Measurements from ENCODE around the gene MCRIP1. TPM values are rescaled to one million over a fixed set of nuclear protein-coding genes. Genes with fewer than 3 reads are reported as not detected.
A peak's percentile ranks its signal among the peaks of the same experiment; 100 is the strongest.
"Not testable (repeated sequence)": the region's sequence is repeated elsewhere in the genome, so short reads cannot be mapped to it uniquely, and the experiment has no call there.

MCRIP1 gene
- total RNA-seq, 1 experiment from 2014 or later = 34.1 TPM

- DNase-seq (ENCODE audit: low read depth) = no peak
Measured at GRCh38 chr17:81840826-81841778, 8.0 kb upstream of the MCRIP1 start.

DNA sequence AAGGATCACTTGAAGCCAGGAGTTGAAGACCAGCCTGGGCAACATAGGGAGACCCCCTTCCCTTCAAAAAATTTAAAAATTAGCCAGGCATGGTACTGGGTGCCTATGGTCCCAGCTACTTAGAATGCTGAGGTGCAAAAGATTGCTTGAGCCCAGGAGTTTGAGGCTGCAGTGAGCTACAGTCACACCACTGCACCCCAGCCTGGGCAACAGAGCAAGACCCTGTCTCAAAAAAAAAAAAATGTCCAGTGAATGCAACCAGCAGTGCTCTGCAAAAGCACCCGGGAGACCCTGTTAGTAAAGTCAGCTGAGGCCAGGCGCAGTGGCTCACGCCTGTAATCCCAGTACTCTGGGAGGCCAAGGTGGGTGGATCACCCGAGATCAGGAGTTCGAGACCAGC, 7.0 kb upstream of the MCRIP1 start:
- not testable (repeated sequence) for DNase-seq (ENCODE audit: low read depth)

- no peak for DNase-seq (ENCODE audit: low read depth)
Measured at GRCh38 chr17:81839301-81839700, 6.2 kb upstream of the MCRIP1 start.

GRCh38 chr17:81838753-81839255, 5.7 kb upstream of the MCRIP1 start:
- DNase-seq (ENCODE audit: low read depth) = no peak

GRCh38 chr17:81837641-81838040, 4.5 kb upstream of the MCRIP1 start:
- peak; percentile 56 for DNase-seq (ENCODE audit: low read depth)

GRCh38 chr17:81834831-81835267, 1.8 kb upstream of the MCRIP1 start, which contains the start of gene PPP1R27:
Gene PPP1R27 (minus strand): TSS chr17:81835050. CDS start chr17:81834953, 97 bp downstream.
- no peak for DNase-seq (ENCODE audit: low read depth)

DNA sequence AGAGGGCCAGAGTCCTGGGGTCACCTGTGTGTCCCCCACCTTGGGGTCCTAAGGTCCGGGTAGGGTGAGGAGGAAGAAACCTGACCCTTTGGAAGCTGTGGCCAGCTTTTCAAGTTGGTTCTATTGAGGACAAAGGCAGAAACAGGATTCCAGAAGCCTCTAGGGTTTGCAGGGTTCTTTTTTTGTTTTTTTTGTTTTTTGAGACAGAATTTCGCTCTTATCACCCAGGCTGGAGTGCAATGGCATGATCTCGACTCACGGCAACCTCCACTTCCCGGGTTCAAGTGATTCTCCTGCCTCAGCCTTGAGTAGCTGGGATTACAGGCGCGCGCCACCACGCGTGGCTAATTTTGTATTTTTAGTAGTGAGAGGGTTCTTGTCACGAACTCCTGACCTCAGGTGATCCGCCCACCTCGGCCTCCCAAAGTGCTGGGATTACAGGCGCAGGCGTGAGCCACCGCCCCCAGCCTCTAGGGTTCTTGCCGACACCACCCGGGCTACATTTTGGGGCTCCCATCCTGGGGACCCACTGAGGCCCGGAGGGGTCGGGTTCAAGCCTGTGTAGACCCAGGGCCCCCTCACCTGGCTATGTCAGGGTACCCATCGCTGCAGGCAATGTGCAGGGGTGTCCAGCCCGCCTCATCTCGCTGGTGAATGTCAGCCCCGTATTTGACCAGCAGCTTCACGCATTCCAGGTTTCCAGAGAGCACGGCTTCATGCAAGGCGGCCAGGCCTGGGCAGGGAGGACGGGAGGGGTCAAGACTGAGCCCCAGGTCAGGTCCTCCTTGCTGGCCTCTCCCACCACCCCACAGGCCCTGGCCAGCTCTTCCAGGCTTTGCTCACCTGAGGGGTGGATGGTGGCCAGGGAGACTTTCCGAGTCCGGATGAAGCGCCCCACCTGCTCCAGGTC, 1.1 kb upstream of the MCRIP1 start:
- DNase-seq (ENCODE audit: low read depth) = no peak

GRCh38 chr17:81832608-81833159, 407 bp downstream of the MCRIP1 start:
- no peak for DNase-seq (ENCODE audit: low read depth)

DNA sequence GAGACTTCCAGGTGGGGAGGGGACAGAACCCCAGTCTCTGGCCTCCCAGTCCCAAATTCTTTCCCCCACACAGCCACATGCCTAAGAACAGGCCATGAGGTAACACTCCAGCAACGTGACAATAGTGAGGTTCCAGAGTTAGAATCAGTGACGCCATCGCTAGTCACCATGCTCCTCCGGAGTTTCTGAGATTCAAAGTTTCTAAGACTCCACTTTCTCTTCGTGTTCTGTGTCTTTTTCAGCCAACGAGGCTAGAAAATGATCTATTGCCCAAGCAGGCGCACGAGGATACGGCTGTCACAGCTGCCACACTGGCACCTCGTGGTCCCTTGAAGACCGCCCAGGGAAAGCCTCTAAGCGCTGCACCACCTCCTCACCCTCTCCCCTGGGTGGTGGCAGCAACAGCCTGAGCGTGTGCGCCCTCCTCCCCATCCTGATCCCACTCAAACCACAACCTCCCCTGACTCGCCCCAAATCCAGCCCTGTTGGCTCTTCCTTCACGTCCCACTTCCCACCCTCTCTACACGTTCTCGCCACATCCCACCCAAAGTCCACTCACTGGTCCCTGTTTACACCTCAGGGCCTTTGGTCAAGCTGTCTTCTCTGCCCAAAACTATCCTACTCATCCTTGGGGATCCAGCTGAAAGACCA, 1.0 kb downstream of the MCRIP1 start:
- DNase-seq (ENCODE audit: low read depth) = peak; percentile 29

DNA sequence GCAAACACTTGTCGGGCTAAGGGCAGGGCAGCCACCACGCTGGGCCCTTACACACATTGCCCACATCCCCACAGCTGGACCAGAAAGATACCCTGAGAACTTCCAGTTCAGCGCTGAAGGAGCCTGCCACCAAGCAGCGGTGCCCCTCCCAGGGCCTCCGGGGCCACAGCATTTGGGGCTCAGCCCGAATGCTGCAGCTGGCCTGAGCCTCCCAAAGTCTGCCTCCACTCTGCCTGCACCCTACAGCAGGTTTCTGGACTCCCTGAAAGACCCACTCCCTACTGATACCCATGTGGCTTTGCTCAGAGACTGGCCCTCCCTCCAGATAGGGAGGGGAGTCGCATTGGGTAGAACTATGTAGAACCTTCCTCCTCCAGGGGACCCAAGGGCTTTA, 1.5 kb downstream of the MCRIP1 start:
- DNase-seq (ENCODE audit: low read depth) = no peak

DNA sequence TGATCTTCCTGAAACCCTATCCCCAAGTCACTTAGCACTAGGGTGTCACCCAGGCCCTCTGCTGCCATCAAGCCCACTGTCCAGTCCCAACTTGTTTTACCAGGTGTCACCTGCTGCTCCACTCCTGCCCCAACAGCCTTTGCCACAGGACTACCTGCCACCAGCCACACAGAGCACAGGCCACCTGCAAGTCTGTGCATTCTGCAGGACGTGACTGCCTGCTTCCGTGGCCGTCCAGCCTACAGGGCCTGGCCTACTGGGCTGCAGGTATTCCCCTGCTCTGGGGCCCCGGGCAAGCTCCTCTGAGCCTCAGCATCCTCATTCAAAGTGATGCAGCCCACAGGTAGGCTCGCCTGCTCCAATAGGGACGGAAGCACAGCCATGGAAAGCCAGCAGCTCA, 3.2 kb downstream of the MCRIP1 start:
- DNase-seq (ENCODE audit: low read depth) = no peak

GRCh38 chr17:81828656-81829055, 4.4 kb downstream of the MCRIP1 start:
- no peak for DNase-seq (ENCODE audit: low read depth)

DNA sequence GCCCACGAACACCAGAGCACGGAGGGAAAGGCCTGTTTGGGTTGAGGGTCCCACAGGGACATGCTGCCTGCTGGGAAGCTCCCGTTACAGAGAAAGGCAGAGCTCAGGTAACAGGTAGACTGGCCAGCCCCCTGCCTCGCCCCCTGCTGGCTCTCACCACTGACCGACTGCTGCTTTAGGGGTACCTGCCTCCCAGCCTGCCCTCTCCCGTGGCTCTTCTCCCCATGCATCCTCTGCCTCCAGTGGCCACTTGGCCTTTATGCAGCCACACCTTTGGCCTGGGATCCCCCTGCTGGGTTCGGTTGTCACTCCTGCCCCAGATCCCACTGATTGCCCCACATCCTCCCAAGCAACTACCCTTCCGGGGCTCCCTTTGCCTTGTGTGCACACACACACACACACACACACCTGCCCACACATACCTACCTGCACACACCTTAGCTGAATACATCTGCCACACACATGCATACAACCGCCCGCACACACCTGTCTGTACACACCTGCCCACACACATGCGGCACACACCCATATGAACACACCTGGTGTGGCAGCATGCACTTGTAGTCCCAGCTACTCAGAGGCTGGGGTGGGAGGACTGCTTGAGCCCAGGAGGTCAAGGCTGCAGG, 7.1 kb downstream of the MCRIP1 start:
- DNase-seq (ENCODE audit: low read depth) = no peak

DNA sequence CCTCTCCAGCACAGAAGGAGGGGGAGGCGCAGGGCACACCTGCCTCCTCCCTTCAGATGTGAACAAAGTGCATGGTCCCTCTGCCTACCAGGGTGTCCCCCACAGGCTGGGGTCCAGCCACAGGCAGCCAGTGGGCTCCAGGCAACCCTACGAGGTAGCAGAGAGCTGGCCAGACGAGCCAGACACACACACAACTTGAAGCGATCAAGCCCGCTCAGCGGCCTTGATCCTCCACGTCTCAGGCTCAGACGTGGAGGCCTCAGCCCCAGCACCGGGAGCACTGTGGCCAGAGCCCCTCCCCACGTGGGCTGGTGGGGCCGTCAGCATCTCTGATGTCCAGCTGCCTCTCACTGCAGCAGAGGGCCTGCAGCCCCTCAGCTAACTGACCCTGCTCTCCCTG, 8.5 kb downstream of the MCRIP1 start:
- no peak for DNase-seq (ENCODE audit: low read depth)

DNA sequence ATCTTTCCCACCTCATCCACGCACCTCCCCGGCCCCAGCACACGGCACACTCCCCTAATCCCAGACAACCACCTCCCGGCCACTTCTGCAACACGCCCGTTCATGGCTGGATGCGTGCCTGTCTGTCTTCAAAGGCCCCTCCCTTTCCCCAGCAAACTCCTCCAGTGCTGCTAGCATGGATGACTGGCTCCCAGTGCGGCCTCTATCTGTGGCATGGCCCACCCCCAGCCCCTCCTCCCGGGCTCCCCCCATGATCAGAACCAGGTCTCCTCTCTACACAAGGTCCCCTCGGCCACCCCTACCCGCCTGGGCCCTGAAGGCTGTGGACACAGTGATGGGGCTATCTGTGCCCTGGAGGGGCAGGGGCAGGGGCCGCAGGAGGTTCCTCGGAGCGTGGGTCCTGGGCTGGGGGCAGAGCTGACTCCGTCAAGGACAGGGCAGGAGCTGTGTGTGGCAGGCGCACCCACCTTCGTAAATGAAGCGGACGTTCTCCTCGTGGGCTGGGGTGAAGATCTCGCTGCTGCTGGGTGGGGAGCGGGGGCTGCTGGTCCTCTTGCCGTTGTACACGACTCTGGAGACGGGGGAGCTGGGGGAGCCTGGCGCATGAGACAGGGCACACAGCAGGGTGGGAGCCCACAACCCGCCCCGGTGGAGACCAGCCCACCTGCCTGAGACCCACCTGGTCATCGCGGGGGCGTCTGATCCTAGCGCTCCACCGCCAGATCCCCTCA, 9.1 kb downstream of the MCRIP1 start:
- no peak for DNase-seq (ENCODE audit: low read depth)

- DNase-seq (ENCODE audit: low read depth) = no peak
Measured at GRCh38 chr17:81822996-81823819, 9.9 kb downstream of the MCRIP1 start.

DNA sequence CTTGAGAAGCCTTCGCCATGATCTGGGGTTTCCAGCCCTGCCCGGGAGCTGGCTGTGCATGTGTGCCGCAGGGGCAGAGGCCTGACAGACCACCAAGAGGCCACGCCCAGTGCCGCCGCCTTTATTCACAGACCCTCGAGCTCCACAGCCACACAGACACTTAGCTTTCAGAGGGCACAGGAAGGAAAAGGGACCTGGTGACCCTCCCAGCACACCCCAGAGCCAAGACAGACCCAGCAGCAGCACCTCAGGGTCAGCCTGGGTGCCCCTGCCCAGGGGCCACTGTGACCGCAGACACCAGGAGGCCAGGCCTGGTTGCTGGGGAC, 10.8 kb downstream of the MCRIP1 start:
- DNase-seq (ENCODE audit: low read depth) = no peak

GRCh38 chr17:81821603-81822311, 11.3 kb downstream of the MCRIP1 start:
- DNase-seq (ENCODE audit: low read depth) = peak; percentile 29

- DNase-seq (ENCODE audit: low read depth) = no peak
Measured at GRCh38 chr17:81821147-81821546, 11.9 kb downstream of the MCRIP1 start.

All from RPMI7951 (cell line).